Gastrocnemius medialis (tissue), 4 donors: Measurements from ENCODE around the gene EMCN.

Experiments
- POLR2A ChIP-seq, 2 donors: fragments of 450-650 bp; IDR thresholded peaks; one replicate each; pipeline ENCODE4 v1.6.1; 2017; ENCODE audit warnings: antibody characterized with exemption in 2 of 2, mild to moderate bottlenecking in 2 of 2, moderate library complexity in 2 of 2
- TF ChIP-seq, protein P1 (sequence below), 5 experiments: fragments of 450-650 bp in 3 of 5; fragments of 200-600 bp in 2 of 5; sonication (generic) in 2 of 5; IDR thresholded peaks in 4 of 5; conservative IDR thresholded peaks in 1 of 5; 1 replicate in 4 of 5; 2 replicates in 1 of 5; pipeline ENCODE4 v1.5.1; 2016 to 2019; ENCODE audit warnings: antibody characterized with exemption in 5 of 5, mild to moderate bottlenecking in 3 of 5, moderate library complexity in 3 of 5

DNA sequence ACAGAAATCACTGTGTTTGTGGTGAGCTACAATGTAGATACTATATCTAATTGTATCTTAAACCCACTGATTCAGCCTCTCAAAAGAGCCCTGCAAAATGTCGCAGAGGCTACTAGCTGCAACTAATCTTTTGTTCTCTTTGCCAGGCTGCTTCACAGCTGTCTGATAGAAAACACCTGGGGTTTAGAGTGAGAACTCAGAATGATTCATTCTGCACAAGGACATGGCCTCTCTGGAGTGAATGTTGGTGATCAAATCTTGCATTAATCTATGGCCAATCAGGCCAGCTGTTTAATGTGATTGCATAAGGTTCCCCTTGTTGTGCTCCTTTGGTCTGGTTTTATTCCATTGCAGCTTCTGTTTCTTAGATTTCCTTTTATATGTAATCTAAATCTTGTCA, 100.3 kb downstream of the EMCN start:
- TF ChIP-seq, protein P1, sequence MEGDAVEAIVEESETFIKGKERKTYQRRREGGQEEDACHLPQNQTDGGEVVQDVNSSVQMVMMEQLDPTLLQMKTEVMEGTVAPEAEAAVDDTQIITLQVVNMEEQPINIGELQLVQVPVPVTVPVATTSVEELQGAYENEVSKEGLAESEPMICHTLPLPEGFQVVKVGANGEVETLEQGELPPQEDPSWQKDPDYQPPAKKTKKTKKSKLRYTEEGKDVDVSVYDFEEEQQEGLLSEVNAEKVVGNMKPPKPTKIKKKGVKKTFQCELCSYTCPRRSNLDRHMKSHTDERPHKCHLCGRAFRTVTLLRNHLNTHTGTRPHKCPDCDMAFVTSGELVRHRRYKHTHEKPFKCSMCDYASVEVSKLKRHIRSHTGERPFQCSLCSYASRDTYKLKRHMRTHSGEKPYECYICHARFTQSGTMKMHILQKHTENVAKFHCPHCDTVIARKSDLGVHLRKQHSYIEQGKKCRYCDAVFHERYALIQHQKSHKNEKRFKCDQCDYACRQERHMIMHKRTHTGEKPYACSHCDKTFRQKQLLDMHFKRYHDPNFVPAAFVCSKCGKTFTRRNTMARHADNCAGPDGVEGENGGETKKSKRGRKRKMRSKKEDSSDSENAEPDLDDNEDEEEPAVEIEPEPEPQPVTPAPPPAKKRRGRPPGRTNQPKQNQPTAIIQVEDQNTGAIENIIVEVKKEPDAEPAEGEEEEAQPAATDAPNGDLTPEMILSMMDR (IDR thresholded peaks at IDR 0.05 in 4 of 5, conservative IDR thresholded peaks at IDR 0.05 in 1 of 5) = no peak
- no peak for TF ChIP-seq POLR2A (IDR thresholded peaks at IDR 0.05)
